Tibial nerve (tissue), 4 donors: ENCODE data around the gene SELENOH. TPM values are rescaled to one million over a fixed set of nuclear protein-coding genes. Genes with fewer than 3 reads are reported as not detected.

ENCODE experiments used
- DNase-seq, 2 donors: peaks; one replicate each; pipeline ENCODE4 v3.0.0-alpha.2; 2019; ENCODE audit warnings: low spot score in 2 of 2
- H3K27ac ChIP-seq, 4 donors: fragments of 200-600 bp; sonication (generic) in 3 of 4; one replicate each; pipeline ENCODE4 v1.5.1; 2017 to 2019; ENCODE audit warnings: mild to moderate bottlenecking in 1 of 4
- H3K27me3 ChIP-seq, 2 donors: fragments of 200-600 bp; sonication (generic) in 1 of 2; one replicate each; pipeline versions ENCODE4 v1.5.1 to v1.6.0; 2017 to 2019
- H3K36me3 ChIP-seq, 3 donors: fragments of 200-600 bp; sonication (generic); one replicate each; pipeline ENCODE4 v1.5.1; 2018 to 2019
- H3K4me1 ChIP-seq, 4 donors: fragments of 200-600 bp; sonication (generic) in 3 of 4; one replicate each; pipeline ENCODE4 v1.5.1; 2017 to 2019
- H3K4me3 ChIP-seq, 4 donors: fragments of 200-600 bp; sonication (generic) in 3 of 4; one replicate each; pipeline ENCODE4 v1.5.1; 2017 to 2019; ENCODE audit warnings: mild to moderate bottlenecking in 1 of 4, moderate library complexity in 1 of 4
- H3K9me3 ChIP-seq, 4 donors: fragments of 200-600 bp; sonication (generic) in 3 of 4; one replicate each; pipeline ENCODE4 v1.5.1; 2017 to 2019
- CTCF ChIP-seq, 5 experiments: fragments of 200-600 bp in 3 of 5; fragments of 450-650 bp in 2 of 5; sonication (generic) in 3 of 5; IDR thresholded peaks; one replicate each; pipeline ENCODE4 v1.5.1; 2016 to 2019; ENCODE audit warnings: antibody characterized with exemption in 5 of 5, mild to moderate bottlenecking in 3 of 5, moderate library complexity in 2 of 5
- EP300 ChIP-seq, 2 donors: sonication (generic); formaldehyde crosslinking; IDR thresholded peaks; one replicate each; pipeline ENCODE4 v1.6.1; 2017; ENCODE audit warnings: antibody characterized with exemption in 2 of 2, mild to moderate bottlenecking in 1 of 2
- POLR2A ChIP-seq, 2 donors: fragments of 450-650 bp; IDR thresholded peaks; one replicate each; pipeline ENCODE4 v1.6.1; 2017; ENCODE audit warnings: antibody characterized with exemption in 2 of 2, mild to moderate bottlenecking in 2 of 2, moderate library complexity in 2 of 2
- WGBS, 2 donors: methylation state at CpG; one replicate each; pipeline ENCODE4 v1.1.5; 2018; 5-methylcytosine and 5-hydroxymethylcytosine counted together
- total RNA-seq, 4 donors: library from RNA; depleted of rRNA; stranded (reverse); fragments of >200 nt; gene quantifications; one replicate each; pipeline ENCODE4 v1.1.0, GENCODE V29; 2016

SELENOH gene
- total RNA-seq, 4 donors from 2014 or later, result 78.1 to 146 (median 118) TPM

- TF ChIP-seq EP300 (IDR thresholded peaks at IDR 0.05), result no peak
- TF ChIP-seq POLR2A (IDR thresholded peaks at IDR 0.05), result no peak
- TF ChIP-seq CTCF (IDR thresholded peaks at IDR 0.05), result no peak
- Histone ChIP-seq H3K27ac (no peak overlapping the region), H3K4me1 (peaks cover 0 to 5% (median 0%) of the 10 kb centered on the region in 4 donors), H3K9me3 (no peaks in the 10 kb centered on the region), H3K4me3 (no peak overlapping the region), H3K36me3 (peaks cover 0 to 26% (median 0%) of the 10 kb centered on the region in 3 donors), H3K27me3 (no peaks in the 10 kb centered on the region)
- DNase-seq, result no peak
- 65 to 72% methylated on average over 3 of the region's 3 CpGs for WGBS, 2 donors
These were observed 5.5 kb upstream of the SELENOH start for GRCh38 chr11:57735619-57736298.

- Histone ChIP-seq H3K36me3 (peaks cover 0 to 72% (median 7%) of the 10 kb centered on the region in 3 donors), H3K9me3 (no peaks in the 10 kb centered on the region), H3K4me1 (peaks cover 0 to 28% (median 9%) of the 10 kb centered on the region in 4 donors), H3K4me3 (peak overlapping the region; percentile 50 to 92 (median 78)), H3K27me3 (no peaks in the 10 kb centered on the region), H3K27ac (peak overlapping the region; percentile 29 to 95 (median 94))
- WGBS, 2 donors, result 2 to 6% methylated on average over 10 of the region's 10 CpGs
- DNase-seq, result no peak
- TF ChIP-seq EP300 (IDR thresholded peaks at IDR 0.05) (no peak), CTCF (IDR thresholded peaks at IDR 0.05) (no peak), POLR2A (IDR thresholded peaks at IDR 0.05) (no peak)
These were observed 779 bp downstream of the SELENOH start for GRCh38 chr11:57742087-57742452.

GRCh38 chr11:57744357-57744756 lies 3.1 kb downstream of the SELENOH start:
- H3K27ac ChIP-seq, result no peak overlapping the region
- no peaks in the 10 kb centered on the region for H3K9me3 ChIP-seq
- no peak for DNase-seq
- no peak overlapping the region for H3K4me3 ChIP-seq
- TF ChIP-seq EP300 (IDR thresholded peaks at IDR 0.05) (no peak), POLR2A (IDR thresholded peaks at IDR 0.05) (no peak), CTCF (IDR thresholded peaks at IDR 0.05) (no peak)
- no peaks in the 10 kb centered on the region for H3K27me3 ChIP-seq
- H3K36me3 ChIP-seq, result peaks cover 0 to 64% (median 7%) of the 10 kb centered on the region in 3 donors
- H3K4me1 ChIP-seq, result peaks cover 0 to 28% (median 9%) of the 10 kb centered on the region in 4 donors
- WGBS, 2 donors, result 71 to 85% methylated on average over 2 of the region's 2 CpGs

GRCh38 chr11:57745206-57745605 lies 3.9 kb downstream of the SELENOH start:
- no peak for DNase-seq
- Histone ChIP-seq H3K4me1 (peaks cover 0 to 28% (median 9%) of the 10 kb centered on the region in 4 donors), H3K4me3 (no peak overlapping the region), H3K27me3 (no peaks in the 10 kb centered on the region), H3K36me3 (peaks cover 0 to 67% (median 7%) of the 10 kb centered on the region in 3 donors), H3K9me3 (no peaks in the 10 kb centered on the region), H3K27ac (no peak overlapping the region)
- WGBS, 2 donors, result 86 to 89% methylated on average over 5 of the region's 5 CpGs
- TF ChIP-seq CTCF (IDR thresholded peaks at IDR 0.05) (no peak), EP300 (IDR thresholded peaks at IDR 0.05) (no peak), POLR2A (IDR thresholded peaks at IDR 0.05) (no peak)

DNA sequence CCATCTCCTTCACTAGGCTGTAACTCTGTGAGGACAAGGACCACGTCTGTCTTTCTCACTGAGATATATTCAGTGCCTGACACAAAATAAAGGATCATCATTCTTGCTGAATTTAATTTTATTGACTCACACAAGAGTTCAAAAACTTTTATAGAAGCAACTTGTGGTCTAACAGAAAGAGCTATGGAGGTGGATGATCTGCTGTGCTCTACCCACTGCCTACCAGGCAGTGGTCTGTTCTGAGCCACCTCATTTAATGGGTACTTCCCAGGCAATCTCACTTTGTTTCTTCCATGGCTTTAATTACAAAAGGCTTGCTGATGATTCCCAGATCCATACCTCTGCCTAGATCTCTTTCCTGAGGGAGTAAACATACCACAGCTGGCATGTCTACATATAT lies 5.6 kb downstream of the SELENOH start:
- WGBS, 2 donors, result 85 to 100% methylated on average over 1 of the region's 1 CpG
- DNase-seq, result no peak
- Histone ChIP-seq H3K27me3 (no peaks in the 10 kb centered on the region), H3K36me3 (peaks cover 0 to 73% (median 7%) of the 10 kb centered on the region in 3 donors), H3K9me3 (no peaks in the 10 kb centered on the region), H3K4me1 (peaks cover 0 to 25% (median 8%) of the 10 kb centered on the region in 4 donors), H3K4me3 (no peak overlapping the region), H3K27ac (peak overlapping the region in 1 of 4 donors; percentile 11)
- no peak for TF ChIP-seq EP300 (IDR thresholded peaks at IDR 0.05)
- TF ChIP-seq POLR2A (IDR thresholded peaks at IDR 0.05), result no peak
